Bladder microvascular endothelial cell (primary cell): ENCODE data around the gene EPS8L1. TPM values are rescaled to one million over a fixed set of nuclear protein-coding genes. Genes with fewer than 3 reads are reported as not detected.

Experiments
- total RNA-seq: library from RNA; depleted of rRNA; stranded (reverse); fragments of >200 nt; gene quantifications from 2 replicates; pipeline ENCODE4 v1.2.3, GENCODE V29; 2014

EPS8L1 gene
- 7.9 and 12.4 TPM in 2 replicates for total RNA-seq

GRCh38 chr19:55075371-55075998, at the start of gene EPS8L1:
Gene EPS8L1 (plus strand): TSS chr19:55075869. CDS start chr19:55076445, 576 bp downstream.

GRCh38 chr19:55062735-55063491, 12.8 kb upstream of the EPS8L1 start, which contains the start of gene RDH13:
Gene RDH13 (minus strand): TSS chr19:55063148. CDS start chr19:55063032, 116 bp downstream.

GRCh38 chr19:55116859-55117662, 41.4 kb downstream of the EPS8L1 start, which contains the start of gene PPP1R12C:
Gene PPP1R12C (minus strand): TSS chr19:55117637. CDS start chr19:55117543, 94 bp downstream.

Other genes with a start within 250 kb of the EPS8L1 start
- not detected in 2 replicates for gene KIR2DS4, start 243.2 kb upstream of the EPS8L1 start, total RNA-seq
- gene KIR3DL2, start 225.4 kb upstream of the EPS8L1 start, total RNA-seq = not detected in 2 replicates
- not detected in 2 replicates for gene FCAR, start 201.6 kb upstream of the EPS8L1 start, total RNA-seq
- not detected in 2 replicates for gene NCR1, start 169.7 kb upstream of the EPS8L1 start, total RNA-seq
- not detected in 2 replicates for gene NLRP7, start 128.3 kb upstream of the EPS8L1 start, total RNA-seq
- 0.65 and 12.2 TPM in 2 replicates for gene NLRP2, start 109.5 kb upstream of the EPS8L1 start, total RNA-seq
- not detected in 2 replicates for gene GP6, start 37.6 kb upstream of the EPS8L1 start, total RNA-seq
- 11.0 and 17.6 TPM in 2 replicates for gene RDH13, start 12.7 kb upstream of the EPS8L1 start, total RNA-seq
- 34.8 and 39.8 TPM in 2 replicates for gene PPP1R12C, start 41.8 kb downstream of the EPS8L1 start, total RNA-seq
- 1.4 and 4.7 TPM in 2 replicates for gene TNNT1, start 73.3 kb downstream of the EPS8L1 start, total RNA-seq
- gene TNNI3, start 81.9 kb downstream of the EPS8L1 start, total RNA-seq = not detected in 2 replicates
- 0.16 and 0.19 TPM in 2 replicates for gene DNAAF3, start 90.7 kb downstream of the EPS8L1 start, total RNA-seq
- gene SYT5, start 104.4 kb downstream of the EPS8L1 start, total RNA-seq = not detected in 2 replicates
- 0.25 and 0.65 TPM in 2 replicates for gene PTPRH, start 133.6 kb downstream of the EPS8L1 start, total RNA-seq
- 0.32 and 1.0 TPM in 2 replicates for gene TMEM86B, start 152.9 kb downstream of the EPS8L1 start, total RNA-seq
- 20.4 and 44.2 TPM in 2 replicates for gene PPP6R1, start 183.1 kb downstream of the EPS8L1 start, total RNA-seq
- gene HSPBP1, start 204.2 kb downstream of the EPS8L1 start, total RNA-seq = 21.5 and 23.5 TPM in 2 replicates
- gene BRSK1, start 208.1 kb downstream of the EPS8L1 start, total RNA-seq = 0.49 and 0.82 TPM in 2 replicates
- not detected in 2 replicates for gene TMEM150B, start 249.5 kb downstream of the EPS8L1 start, total RNA-seq